Liver (tissue), 9 donors: ENCODE results near the gene SAMD4B. TPM values are rescaled to one million over a fixed set of nuclear protein-coding genes. Genes with fewer than 3 reads are reported as not detected.
A peak's percentile ranks its signal among the peaks of the same experiment; 100 is the strongest.

Experiments
- DNase-seq: peaks from one replicate; pipeline ENCODE4 v3.0.0-alpha.2; 2017; ENCODE audit warnings: low spot score
- H3K27ac ChIP-seq, 2 donors: one replicate each; pipeline ENCODE4 v1.7.0; 2013; ENCODE audit warnings: inconsistent platforms in 2 of 2, low read length in 2 of 2, control low read depth in 1 of 2, low read depth in 1 of 2, mild to moderate bottlenecking in 1 of 2
- H3K27me3 ChIP-seq, 4 donors: one replicate each; pipeline versions ENCODE4 v1.6.1 to v1.7.0; 2013; ENCODE audit warnings: low read length in 3 of 4, inconsistent platforms in 1 of 4, mild to moderate bottlenecking in 1 of 4, moderate library complexity in 1 of 4; ENCODE audit not compliant: control insufficient read depth in 4 of 4, insufficient read depth in 4 of 4
- H3K36me3 ChIP-seq, 4 donors: one replicate each; pipeline versions ENCODE4 v1.6.1 to v1.7.0; 2013; ENCODE audit warnings: low read length in 3 of 4, mild to moderate bottlenecking in 3 of 4, low read depth in 1 of 4, moderate library complexity in 1 of 4; ENCODE audit not compliant: control insufficient read depth in 4 of 4, insufficient read depth in 3 of 4
- H3K4me1 ChIP-seq, 4 donors: one replicate each; pipeline versions ENCODE4 v1.6.1 to v1.7.0; 2013; ENCODE audit warnings: low read length in 3 of 4, mild to moderate bottlenecking in 3 of 4, moderate library complexity in 1 of 4; ENCODE audit not compliant: control insufficient read depth in 4 of 4, insufficient read depth in 4 of 4
- H3K4me3 ChIP-seq, 3 donors: one replicate each; pipeline versions ENCODE4 v1.6.1 to v1.7.0; 2013; ENCODE audit warnings: low read length in 3 of 3, control low read depth in 1 of 3, low read depth in 1 of 3, mild to moderate bottlenecking in 1 of 3
- H3K9ac ChIP-seq, 2 donors: one replicate each; pipeline ENCODE4 v1.7.0; 2013; ENCODE audit warnings: low read length in 2 of 2, mild to moderate bottlenecking in 2 of 2, moderate library complexity in 2 of 2, control low read depth in 1 of 2, low read depth in 1 of 2
- H3K9me3 ChIP-seq, 4 donors: one replicate each; pipeline versions ENCODE4 v1.6.1 to v1.7.0; 2013; ENCODE audit warnings: low read length in 3 of 4; ENCODE audit not compliant: control insufficient read depth in 4 of 4
- ATF3 ChIP-seq: IDR thresholded peaks from 2 replicates; pipeline ENCODE4 v1.6.1; 2016; ENCODE audit warnings: antibody characterized with exemption
- CTCF ChIP-seq: fragments of 150-350 bp; IDR thresholded peaks from 2 replicates; pipeline ENCODE4 v1.5.1; 2017; ENCODE audit warnings: improper control_type of control experiment, low read depth, low read length; ENCODE audit not compliant: missing input control
- EGR1 ChIP-seq, 2 donors: IDR thresholded peaks; 2 replicates each; pipeline ENCODE4 v1.6.1; 2016 to 2018; ENCODE audit warnings: antibody characterized with exemption in 2 of 2, low read depth in 2 of 2
- FOXA1 ChIP-seq: IDR thresholded peaks from 2 replicates; pipeline ENCODE4 v1.6.1; 2016; ENCODE audit warnings: antibody characterized with exemption
- FOXA2 ChIP-seq: IDR thresholded peaks from 2 replicates; pipeline ENCODE4 v1.6.1; 2016; ENCODE audit warnings: antibody characterized with exemption
- GABPA ChIP-seq, 2 donors: IDR thresholded peaks in 1 of 2; conservative IDR thresholded peaks in 1 of 2; 2 replicates each; pipeline ENCODE4 v1.6.1; 2016; ENCODE audit warnings: antibody characterized with exemption in 2 of 2, mild to moderate bottlenecking in 1 of 2, moderate library complexity in 1 of 2
- HNF4A ChIP-seq, 2 donors: conservative IDR thresholded peaks; 2 replicates each; pipeline ENCODE4 v1.6.1; 2016; ENCODE audit warnings: antibody characterized with exemption in 2 of 2, mild to moderate bottlenecking in 2 of 2
- MAX ChIP-seq: IDR thresholded peaks from 2 replicates; pipeline ENCODE4 v1.6.1; 2016; ENCODE audit warnings: antibody characterized with exemption
- NR2F2 ChIP-seq: IDR thresholded peaks from 2 replicates; pipeline ENCODE4 v1.6.1; 2016; ENCODE audit warnings: antibody characterized with exemption
- RAD21 ChIP-seq, 2 donors: IDR thresholded peaks; 2 replicates each; pipeline ENCODE4 v1.6.1; 2016; ENCODE audit warnings: antibody characterized with exemption in 2 of 2, mild to moderate bottlenecking in 2 of 2
- REST ChIP-seq: IDR thresholded peaks from 2 replicates; pipeline ENCODE4 v1.6.1; 2016; ENCODE audit warnings: antibody characterized with exemption, mild to moderate bottlenecking
- RXRA ChIP-seq, 2 donors: IDR thresholded peaks; 2 replicates each; pipeline ENCODE4 v1.6.1; 2017 to 2018; ENCODE audit warnings: antibody characterized with exemption in 2 of 2, mild to moderate bottlenecking in 1 of 2
- SP1 ChIP-seq: IDR thresholded peaks from 2 replicates; pipeline ENCODE4 v1.6.1; 2018; ENCODE audit warnings: antibody characterized with exemption, mild to moderate bottlenecking
- TAF1 ChIP-seq: conservative IDR thresholded peaks from 2 replicates; pipeline ENCODE4 v1.6.1; 2016; ENCODE audit warnings: antibody characterized with exemption, mild to moderate bottlenecking
- YY1 ChIP-seq: IDR thresholded peaks from 2 replicates; pipeline ENCODE4 v1.6.1; 2016; ENCODE audit warnings: antibody characterized with exemption, mild to moderate bottlenecking
- ZBTB33 ChIP-seq: IDR thresholded peaks from 2 replicates; pipeline ENCODE4 v1.6.1; 2016; ENCODE audit warnings: antibody characterized with exemption
- WGBS: extraction: QIAGEN DNeasy Blood & Tissue Kit; methylation state at CpG from one replicate; pipeline ENCODE4 v1.1.7; 2013; 5-methylcytosine and 5-hydroxymethylcytosine counted together
- polyA plus RNA-seq, 2 donors: library from polyadenylated mRNA; stranded (reverse) in 1 of 2; unstranded in 1 of 2; fragments of 200-250 nt in 1 of 2; fragments of >200 nt in 1 of 2; fragmentation: Nextera tagmentation in 1 of 2; extraction: Ambion mirVana in 1 of 2; gene quantifications; one replicate each; pipeline versions ENCODE4 v1.2.1 to v1.2.3, GENCODE V29; 2013 to 2015
- total RNA-seq, 2 donors: library from RNA; depleted of rRNA; stranded (reverse); fragments of >200 nt; gene quantifications; one replicate each; pipeline ENCODE4 v1.2.3, GENCODE V29; 2014
- donor health status: healthy.
- donor health status: healthy.
- donor health status: healthy.
- donor health status: healthy.
- donor health status: healthy.

SAMD4B gene
- total and polyA plus RNA-seq, 4 donors: 17.3 to 39.4 (median 30.5) TPM

- TF ChIP-seq GABPA (IDR thresholded peaks at IDR 0.05 in 1 of 2, conservative IDR thresholded peaks at IDR 0.05 in 1 of 2): peak in 1 of 2 donors; percentile 20
These were observed 64.6 kb downstream of the SAMD4B start, which contains the start of gene ZFP36 (continued) for GRCh38 chr19:39406656-39407409.

GRCh38 chr19:39407410-39407659 lies 65.1 kb downstream of the SAMD4B start:
- Histone ChIP-seq H3K4me1 (peaks cover 7 to 25% (median 13%) of the 10 kb centered on the region in 4 donors), H3K4me3 (peak overlapping the region; percentile 89 to 95 (median 94)), H3K27me3 (no peaks in the 10 kb centered on the region), H3K27ac (peak overlapping the region; percentile 89 to 95), H3K9me3 (no peaks in the 10 kb centered on the region), H3K9ac (peak overlapping the region; percentile 98 to 99), H3K36me3 (peaks cover 0 to 9% (median 0%) of the 10 kb centered on the region in 4 donors)
- WGBS: under 1% methylated on average over 14 of the region's 14 CpGs
- no peak for DNase-seq
- TF ChIP-seq EGR1 (IDR thresholded peaks at IDR 0.05; ENCODE audit: low read depth in 2 of 2) (no peak), YY1 (no peak), NR2F2 (no peak), TAF1 (no peak), FOXA1 (no peak), ATF3 (no peak), SP1 (no peak), RAD21 (IDR thresholded peaks at IDR 0.05) (no peak), MAX (no peak), RXRA (IDR thresholded peaks at IDR 0.05) (no peak), FOXA2 (no peak), CTCF (no peak), ZBTB33 (no peak), HNF4A (conservative IDR thresholded peaks at IDR 0.05) (no peak), REST (no peak)
